Measurements from ENCODE around the gene IGFBP7. TPM values are rescaled to one million over a fixed set of nuclear protein-coding genes. Genes with fewer than 3 reads are reported as not detected.

IGFBP7 gene
- total RNA-seq, 2 experiments from 2014 or later = not detected

- no peak for TF ChIP-seq CTCF (conservative IDR thresholded peaks at IDR 0.05; ENCODE audit: low read length)
- TF ChIP-seq EZH2phosphoT487 (IDR thresholded peaks at IDR 0.05; ENCODE audit: borderline replicate concordance, low read depth, low read length) = no peak
- BruUV-seq (replicated peaks) = no TSS peak
- H3K4me3 ChIP-seq (ENCODE audit: low read depth, low read length, poor library complexity, severe bottlenecking) = no peak overlapping the region
These were observed 119.9 kb downstream of the IGFBP7 start for GRCh38 chr4:56990109-56990905.

GRCh38 chr4:56986952-56987351 lies 123.2 kb downstream of the IGFBP7 start:
- Histone ChIP-seq H3K9me3 (ENCODE audit: low read length) (no peaks in the 10 kb centered on the region), H3K4me3 (ENCODE audit: low read depth, low read length, poor library complexity, severe bottlenecking) (no peak overlapping the region), H3K4me1 (ENCODE audit: insufficient read depth, low read length, poor library complexity, severe bottlenecking) (peaks cover 8% of the 10 kb centered on the region), H3K9me2 (ENCODE audit: insufficient read depth, low read length) (no peaks in the 10 kb centered on the region), H3K79me2 (ENCODE audit: insufficient read depth, low read depth, low read length) (peaks cover 96% of the 10 kb centered on the region), H4K20me1 (ENCODE audit: insufficient read depth, low read length) (peaks cover 13% of the 10 kb centered on the region), H3K36me3 (ENCODE audit: insufficient read depth, low read length) (peaks cover 98% of the 10 kb centered on the region), H2AFZ (ENCODE audit: low read length) (no peak overlapping the region), H3K4me2 (ENCODE audit: low read length) (no peak overlapping the region), H3K27ac (ENCODE audit: low read depth, low read length, poor library complexity, severe bottlenecking) (no peak overlapping the region)
- TF ChIP-seq EZH2phosphoT487 (IDR thresholded peaks at IDR 0.05; ENCODE audit: borderline replicate concordance, low read depth, low read length) (no peak), CTCF (conservative IDR thresholded peaks at IDR 0.05; ENCODE audit: low read length) (no peak)
- BruUV-seq (replicated peaks) = no TSS peak
- ChIA-PET POLR2A (no interaction called here), CTCF (ENCODE audit: unreplicated experiment) (no interaction called here)
- intact Hi-C loops (cut with micrococcal nuclease; ENCODE audit: unreplicated experiment) = no loop called here
- DNase-seq (ENCODE audit: low spot score) = no peak

More at GRCh38 chr4:56990109-56990905, 119.9 kb downstream of the IGFBP7 start:
- H3K36me3 ChIP-seq (ENCODE audit: insufficient read depth, low read length) = peaks cover 98% of the 10 kb centered on the region
- no peak overlapping the region for H3K27ac ChIP-seq (ENCODE audit: low read depth, low read length, poor library complexity, severe bottlenecking)
- H3K79me2 ChIP-seq (ENCODE audit: insufficient read depth, low read depth, low read length) = peaks cover 72% of the 10 kb centered on the region
- H2AFZ ChIP-seq (ENCODE audit: low read length) = no peak overlapping the region
- intact Hi-C loops (cut with micrococcal nuclease; ENCODE audit: unreplicated experiment) = no loop called here
- H3K9me3 ChIP-seq (ENCODE audit: low read length) = no peaks in the 10 kb centered on the region
- no peak for DNase-seq (ENCODE audit: low spot score)
- CTCF ChIA-PET (ENCODE audit: unreplicated experiment) = no interaction called here
- no peaks in the 10 kb centered on the region for H3K9me2 ChIP-seq (ENCODE audit: insufficient read depth, low read length)
- H3K4me2 ChIP-seq (ENCODE audit: low read length) = no peak overlapping the region
- no peaks in the 10 kb centered on the region for H3K4me1 ChIP-seq (ENCODE audit: insufficient read depth, low read length, poor library complexity, severe bottlenecking)
- POLR2A ChIA-PET = interaction anchor here (1.6 to 4.6 kb wide), 3 partner anchors 8 to 17 kb away, joined by 4 to 53 read pairs (median 9); partner anchors contain the start of genes NOA1 and POLR2B
- 0 out of 2 replicates have a peak, but pooled peaks cover 5% of the 10 kb centered on the region for H4K20me1 ChIP-seq (ENCODE audit: insufficient read depth, low read length)

GRCh38 chr4:56986192-56986591 lies 124.0 kb downstream of the IGFBP7 start:
- H3K9me2 ChIP-seq (ENCODE audit: insufficient read depth, low read length) = no peaks in the 10 kb centered on the region
- H3K4me2 ChIP-seq (ENCODE audit: low read length) = no peak overlapping the region
- H3K27ac ChIP-seq (ENCODE audit: low read depth, low read length, poor library complexity, severe bottlenecking) = no peak overlapping the region
- H3K4me1 ChIP-seq (ENCODE audit: insufficient read depth, low read length, poor library complexity, severe bottlenecking) = peaks cover 15% of the 10 kb centered on the region
- peaks cover 98% of the 10 kb centered on the region for H3K36me3 ChIP-seq (ENCODE audit: insufficient read depth, low read length)
- no peak overlapping the region for H3K4me3 ChIP-seq (ENCODE audit: low read depth, low read length, poor library complexity, severe bottlenecking)
- H3K79me2 ChIP-seq (ENCODE audit: insufficient read depth, low read depth, low read length) = peaks cover 97% of the 10 kb centered on the region
- POLR2A ChIA-PET = no interaction called here
- CTCF ChIA-PET (ENCODE audit: unreplicated experiment) = no interaction called here
- TF ChIP-seq CTCF (conservative IDR thresholded peaks at IDR 0.05; ENCODE audit: low read length) (no peak), EZH2phosphoT487 (IDR thresholded peaks at IDR 0.05; ENCODE audit: borderline replicate concordance, low read depth, low read length) (no peak)
- DNase-seq (ENCODE audit: low spot score) = no peak
- intact Hi-C loops (cut with micrococcal nuclease; ENCODE audit: unreplicated experiment) = no loop called here
- no TSS peak for BruUV-seq (replicated peaks)
- H2AFZ ChIP-seq (ENCODE audit: low read length) = no peak overlapping the region
- no peaks in the 10 kb centered on the region for H3K9me3 ChIP-seq (ENCODE audit: low read length)
- peaks cover 21% of the 10 kb centered on the region for H4K20me1 ChIP-seq (ENCODE audit: insufficient read depth, low read length)
